Neuronal stem cell (in vitro differentiated cells): ENCODE measurements around the gene ENDOV.

Experiments used
- DNase-seq: peaks from one replicate; pipeline ENCODE4 v3.0.0-alpha.2; 2013; ENCODE audit warnings: low spot score
- H2AFZ ChIP-seq: one replicate; pipeline ENCODE4 v1.6.1; 2013; ENCODE audit warnings: mild to moderate bottlenecking, low read length, inconsistent platforms
- H2AK5ac ChIP-seq: 2 replicates; pipeline ENCODE4 v1.6.1; 2013; ENCODE audit warnings: low read depth, mild to moderate bottlenecking, inconsistent platforms, low read length, moderate library complexity, mixed read lengths
- H2BK120ac ChIP-seq: 2 replicates; pipeline ENCODE4 v1.6.1; 2013; ENCODE audit warnings: low read depth, mild to moderate bottlenecking, inconsistent platforms, low read length, moderate library complexity, mixed read lengths
- H2BK12ac ChIP-seq: one replicate; pipeline ENCODE4 v1.6.1; 2013; ENCODE audit warnings: low read length, inconsistent platforms
- H2BK15ac ChIP-seq: 2 replicates; pipeline ENCODE4 v1.6.1; 2013; ENCODE audit warnings: mild to moderate bottlenecking, low read length, inconsistent platforms, mixed read lengths
- H2BK5ac ChIP-seq: one replicate; pipeline ENCODE4 v1.6.1; 2013; ENCODE audit warnings: inconsistent platforms, mild to moderate bottlenecking, low read length, moderate library complexity
- H3K14ac ChIP-seq: one replicate; pipeline ENCODE4 v1.6.1; 2013; ENCODE audit warnings: low read length, inconsistent platforms
- H3K18ac ChIP-seq: 2 replicates; pipeline ENCODE4 v1.6.1; 2013; ENCODE audit warnings: low read length, inconsistent platforms
- H3K23ac ChIP-seq: 2 replicates; pipeline ENCODE4 v1.6.1; 2013; ENCODE audit warnings: low read depth, mild to moderate bottlenecking, mixed read lengths, low read length, inconsistent platforms; ENCODE audit not compliant: poor library complexity
- H3K27ac ChIP-seq: replicated peaks from 3 replicates; pipeline ENCODE4 v1.5.1; 2013; ENCODE audit warnings: low read length, inconsistent platforms
- H3K27me3 ChIP-seq, 3 experiments: 2 replicates each; pipeline ENCODE4 v1.6.1; 2013; ENCODE audit warnings: low read length in 3 of 3, mild to moderate bottlenecking in 2 of 3, inconsistent platforms in 1 of 3, low read depth in 1 of 3, mixed read lengths in 1 of 3, moderate library complexity in 1 of 3; ENCODE audit not compliant: control insufficient read depth in 3 of 3, insufficient read depth in 3 of 3
- H3K36me3 ChIP-seq, 2 donors: replicated peaks in 1 of 2; 2 replicates each; pipeline ENCODE4 v1.6.1; 2013; ENCODE audit warnings: low read length in 2 of 2; ENCODE audit not compliant: control insufficient read depth in 2 of 2, insufficient read depth in 2 of 2
- H3K4ac ChIP-seq: 2 replicates; pipeline ENCODE4 v1.6.1; 2013; ENCODE audit warnings: inconsistent platforms, mild to moderate bottlenecking, low read length, moderate library complexity
- H3K4me1 ChIP-seq, 2 donors: 1 replicate in 1 of 2; 2 replicates in 1 of 2; pipeline ENCODE4 v1.6.1; 2013; ENCODE audit warnings: low read length in 2 of 2, low read depth in 1 of 2; ENCODE audit not compliant: control insufficient read depth in 2 of 2, insufficient read depth in 1 of 2
- H3K4me2 ChIP-seq: one replicate; pipeline ENCODE4 v1.6.1; 2013; ENCODE audit warnings: mild to moderate bottlenecking, low read length, inconsistent platforms; ENCODE audit not compliant: insufficient read depth, poor library complexity, severe bottlenecking
- H3K4me3 ChIP-seq, 2 donors: 2 replicates each; pipeline ENCODE4 v1.5.1; 2013; ENCODE audit warnings: low read length in 2 of 2, mild to moderate bottlenecking in 2 of 2, inconsistent platforms in 1 of 2, moderate library complexity in 1 of 2
- H3K79me1 ChIP-seq: one replicate; pipeline ENCODE4 v1.6.1; 2013; ENCODE audit warnings: low read depth, mild to moderate bottlenecking, inconsistent platforms, low read length, moderate library complexity
- H3K9ac ChIP-seq: one replicate; pipeline ENCODE4 v1.6.1; 2013; ENCODE audit warnings: mild to moderate bottlenecking, low read depth, low read length, inconsistent platforms; ENCODE audit not compliant: poor library complexity
- H3K9me3 ChIP-seq, 2 donors: replicated peaks in 1 of 2; 2 replicates each; pipeline versions ENCODE3 to v1.6.1; 2013; ENCODE audit warnings: low read length in 2 of 2, mild to moderate bottlenecking in 2 of 2, inconsistent platforms in 1 of 2, low read depth in 1 of 2, mixed read lengths in 1 of 2, moderate library complexity in 1 of 2; ENCODE audit not compliant: control insufficient read depth in 2 of 2, insufficient read depth in 1 of 2
- H4K8ac ChIP-seq: one replicate; pipeline ENCODE4 v1.6.1; 2013; ENCODE audit warnings: low read depth, mild to moderate bottlenecking, inconsistent platforms, low read length, moderate library complexity
- H4K91ac ChIP-seq: one replicate; pipeline ENCODE4 v1.6.1; 2013; ENCODE audit warnings: low read length, low read depth, mild to moderate bottlenecking, inconsistent platforms; ENCODE audit not compliant: poor library complexity
- WGBS, 2 donors: extraction: QIAGEN DNeasy Blood & Tissue Kit; methylation state at CpG; one replicate each; pipeline ENCODE4 v1.1.7; 2013; ENCODE audit warnings: missing lambda C conversion rate in 2 of 2, mixed read lengths in 1 of 2; ENCODE audit not compliant: insufficient read length in 2 of 2, insufficient replicate concordance in 1 of 2; ENCODE audit errors: extremely low coverage in 2 of 2; 5-methylcytosine and 5-hydroxymethylcytosine counted together

Gene ENDOV

GRCh38 chr17:80428796-80429195, 13.8 kb downstream of the ENDOV start:
- Histone ChIP-seq H3K4me2 (no peak overlapping the region), H3K27me3 (no peaks in the 10 kb centered on the region), H3K14ac (no peak overlapping the region), H3K27ac (no peak overlapping the region), H3K18ac (peak overlapping the region; percentile 4), H3K9me3 (no peaks in the 10 kb centered on the region), H3K36me3 (no peaks in the 10 kb centered on the region), H3K4me3 (peak overlapping the region in 1 of 2 donors; percentile 37), H4K91ac (no peak overlapping the region), H3K4ac (no peak overlapping the region), H2BK120ac (peak overlapping the region; percentile 41), H4K8ac (no peak overlapping the region), H3K23ac (no peak overlapping the region), H2AFZ (no peak overlapping the region), H3K79me1 (peaks cover 2% of the 10 kb centered on the region), H2BK15ac (no peak overlapping the region), H3K9ac (no peak overlapping the region), H2BK12ac (no peak overlapping the region), H3K4me1 (peaks cover 0 to 1% of the 10 kb centered on the region in 2 donors), H2BK5ac (peak overlapping the region; percentile 77), H2AK5ac (no peak overlapping the region)
- WGBS, 2 donors, result no CpG with 5 or more reads among the region's 11 CpGs
- no peak for DNase-seq

GRCh38 chr17:80429356-80430275, 14.6 kb downstream of the ENDOV start:
- H4K8ac ChIP-seq, result no peak overlapping the region
- no peak overlapping the region for H4K91ac ChIP-seq
- H3K9me3 ChIP-seq, result no peaks in the 10 kb centered on the region
- WGBS, 2 donors, result no CpG with 5 or more reads among the region's 33 CpGs
- H3K4me3 ChIP-seq, result no peak overlapping the region
- no peak overlapping the region for H2AK5ac ChIP-seq
- no peak overlapping the region for H3K27ac ChIP-seq
- H2BK120ac ChIP-seq, result no peak overlapping the region
- no peak overlapping the region for H3K4ac ChIP-seq
- no peaks in the 10 kb centered on the region for H3K27me3 ChIP-seq
- H3K36me3 ChIP-seq, result no peaks in the 10 kb centered on the region
- no peak overlapping the region for H2AFZ ChIP-seq
- no peak overlapping the region for H3K18ac ChIP-seq
- peak overlapping the region; percentile 73 for H3K23ac ChIP-seq
- H3K4me2 ChIP-seq, result no peak overlapping the region
- H2BK5ac ChIP-seq, result no peak overlapping the region
- H2BK15ac ChIP-seq, result no peak overlapping the region
- no peak for DNase-seq
- H3K14ac ChIP-seq, result peak overlapping the region; percentile 56
- H2BK12ac ChIP-seq, result no peak overlapping the region
- H3K4me1 ChIP-seq, result peaks cover 0 to 1% of the 10 kb centered on the region in 2 donors
- peaks cover 2% of the 10 kb centered on the region for H3K79me1 ChIP-seq
- no peak overlapping the region for H3K9ac ChIP-seq

- no peak overlapping the region for H3K4me3 ChIP-seq
- H2AK5ac ChIP-seq, result no peak overlapping the region
- H3K27me3 ChIP-seq, result no peaks in the 10 kb centered on the region
- peak overlapping the region; percentile 19 for H2BK5ac ChIP-seq
- no peak overlapping the region for H2BK15ac ChIP-seq
- no peaks in the 10 kb centered on the region for H3K9me3 ChIP-seq
- H3K14ac ChIP-seq, result no peak overlapping the region
- no peak overlapping the region for H3K4me2 ChIP-seq
- no peaks in the 10 kb centered on the region for H3K36me3 ChIP-seq
- H3K79me1 ChIP-seq, result peaks cover 2% of the 10 kb centered on the region
- H3K23ac ChIP-seq, result no peak overlapping the region
- H4K8ac ChIP-seq, result no peak overlapping the region
- WGBS, 2 donors, result no CpG with 5 or more reads among the region's 15 CpGs
- H3K18ac ChIP-seq, result no peak overlapping the region
- peak overlapping the region; percentile 30 for H3K9ac ChIP-seq
- H2BK120ac ChIP-seq, result no peak overlapping the region
- no peak overlapping the region for H2AFZ ChIP-seq
- no peak overlapping the region for H2BK12ac ChIP-seq
- DNase-seq, result no peak
- no peak overlapping the region for H4K91ac ChIP-seq
- H3K27ac ChIP-seq, result no peak overlapping the region
- peaks cover 0 to 1% of the 10 kb centered on the region in 2 donors for H3K4me1 ChIP-seq
- H3K4ac ChIP-seq, result no peak overlapping the region
Measured at GRCh38 chr17:80430446-80431245, 15.7 kb downstream of the ENDOV start.
